Measurements from ENCODE around the gene COPS6.

GRCh38 chr7:100051611-100052010 lies 37.2 kb upstream of the COPS6 start:
- TF ChIP-seq CTCF (IDR thresholded peaks at IDR 0.05) (no peak), POLR2A (IDR thresholded peaks at IDR 0.05) (no peak)
